ENCODE measurements around the gene RRAGD. TPM values are rescaled to one million over a fixed set of nuclear protein-coding genes. Genes with fewer than 3 reads are reported as not detected.

RRAGD gene
- total and polyA plus RNA-seq, 4 donors = 4.7 to 6.7 (median 5.6) TPM

- TF ChIP-seq ATF3 (IDR thresholded peaks at IDR 0.05) (no peak), CTCF (IDR thresholded peaks at IDR 0.05; ENCODE audit: low read depth, low read length, missing input control) (no peak), HNF4G (IDR thresholded peaks at IDR 0.05) (no peak), NR2F2 (IDR thresholded peaks at IDR 0.05) (no peak), FOXA2 (IDR thresholded peaks at IDR 0.05) (no peak), YY1 (IDR thresholded peaks at IDR 0.05) (no peak), JUND (IDR thresholded peaks at IDR 0.05) (no peak), FOXA1 (IDR thresholded peaks at IDR 0.05) (no peak), RXRA (IDR thresholded peaks at IDR 0.05) (no peak), HNF4A (conservative IDR thresholded peaks at IDR 0.05) (no peak)
Measured at GRCh38 chr6:89355511-89356194, 56.4 kb downstream of the RRAGD start (continued).

DNA sequence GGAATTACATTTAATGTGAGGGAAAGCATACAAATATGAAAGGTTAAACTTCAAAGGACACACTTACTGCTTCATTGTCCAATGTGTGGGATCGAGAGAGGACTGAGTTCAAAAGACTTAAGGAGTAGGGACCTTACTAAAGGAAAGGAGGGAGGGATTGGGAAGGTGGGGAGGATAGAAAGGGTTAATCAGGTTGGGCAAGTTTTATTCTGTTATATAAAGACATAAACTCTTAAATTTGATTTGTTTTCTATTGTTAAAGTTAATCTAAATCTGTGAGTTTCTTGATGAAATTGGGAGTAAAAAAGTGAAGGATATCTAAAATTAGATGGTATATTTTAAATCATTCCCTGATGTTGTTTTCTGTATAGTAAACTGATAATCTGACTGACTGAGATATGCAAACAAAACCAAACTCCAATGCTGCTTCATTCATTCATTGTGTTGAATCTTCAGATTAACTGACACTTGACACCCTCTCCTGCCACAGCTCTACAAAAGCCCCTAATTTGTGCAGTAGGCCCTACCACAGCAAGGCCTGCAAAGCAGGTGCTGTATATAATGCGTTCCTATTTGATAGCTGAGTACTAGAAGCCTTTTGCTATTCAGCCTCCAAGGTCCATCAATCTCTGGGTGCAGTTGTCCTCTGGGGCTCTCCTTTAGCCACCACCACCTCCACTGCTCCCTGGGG is 58.2 kb downstream of the RRAGD start:
- Histone ChIP-seq H3K27me3 (ENCODE audit: control insufficient read depth in 4 of 4, insufficient read depth in 4 of 4, low read length in 3 of 4) (no peaks in the 10 kb centered on the region), H3K27ac (ENCODE audit: low read depth in 1 of 2, low read length in 2 of 2) (no peak overlapping the region), H3K36me3 (ENCODE audit: control insufficient read depth in 4 of 4, insufficient read depth in 3 of 4, low read depth in 1 of 4, low read length in 3 of 4) (no peaks in the 10 kb centered on the region), H3K9me3 (ENCODE audit: control insufficient read depth in 4 of 4, low read length in 3 of 4) (no peaks in the 10 kb centered on the region), H3K4me1 (ENCODE audit: control insufficient read depth in 4 of 4, insufficient read depth in 4 of 4, low read length in 3 of 4) (peaks cover 5 to 26% (median 10%) of the 10 kb centered on the region in 4 donors), H3K4me3 (ENCODE audit: low read depth in 1 of 3, low read length in 3 of 3) (no peak overlapping the region), H3K9ac (ENCODE audit: low read depth in 1 of 2, low read length in 2 of 2) (no peak overlapping the region)
- TF ChIP-seq ATF3 (IDR thresholded peaks at IDR 0.05) = no peak
- no peak for TF ChIP-seq RAD21 (IDR thresholded peaks at IDR 0.05)
- TF ChIP-seq SP1 (IDR thresholded peaks at IDR 0.05) = no peak
- no peak for TF ChIP-seq FOXA2 (IDR thresholded peaks at IDR 0.05)
- TF ChIP-seq TAF1 (conservative IDR thresholded peaks at IDR 0.05) = no peak
- no peak for TF ChIP-seq EGR1 (IDR thresholded peaks at IDR 0.05; ENCODE audit: low read depth in 2 of 2)
- no peak for TF ChIP-seq JUND (IDR thresholded peaks at IDR 0.05)
- 96% methylated on average over 2 of the region's 2 CpGs for WGBS
- DNase-seq (ENCODE audit: low spot score) = no peak

DNA sequence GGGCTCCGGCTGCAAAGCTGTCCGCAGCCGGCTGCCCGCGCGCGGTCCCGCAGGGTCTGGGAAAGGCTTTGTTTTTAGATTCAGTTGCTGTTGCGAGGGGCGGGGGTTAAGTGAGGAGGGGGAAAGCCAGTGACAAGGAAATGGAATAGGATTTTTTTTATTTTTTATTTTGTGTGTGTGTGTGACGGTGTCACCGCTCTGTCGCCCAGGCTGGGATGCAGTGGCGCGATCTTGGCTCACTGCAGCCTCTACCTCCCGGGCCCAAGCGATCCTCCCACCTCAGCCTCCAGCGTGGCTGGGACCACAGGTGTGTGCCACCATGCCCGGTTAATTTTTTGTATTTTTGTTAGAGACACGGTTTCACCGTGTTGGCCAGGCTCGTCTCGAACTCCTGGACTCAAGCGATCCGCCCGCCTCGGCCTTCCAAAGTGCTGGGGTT is 58.9 kb downstream of the RRAGD start:
- Histone ChIP-seq H3K27me3 (ENCODE audit: control insufficient read depth in 4 of 4, insufficient read depth in 4 of 4, low read length in 3 of 4) (no peaks in the 10 kb centered on the region), H3K27ac (ENCODE audit: low read depth in 1 of 2, low read length in 2 of 2) (peak overlapping the region; percentile 97 to 98), H3K4me3 (ENCODE audit: low read depth in 1 of 3, low read length in 3 of 3) (peak overlapping the region; percentile 22 to 92 (median 54)), H3K9me3 (ENCODE audit: control insufficient read depth in 4 of 4, low read length in 3 of 4) (no peaks in the 10 kb centered on the region), H3K9ac (ENCODE audit: low read depth in 1 of 2, low read length in 2 of 2) (peak overlapping the region; percentile 75 to 94), H3K36me3 (ENCODE audit: control insufficient read depth in 4 of 4, insufficient read depth in 3 of 4, low read depth in 1 of 4, low read length in 3 of 4) (no peaks in the 10 kb centered on the region), H3K4me1 (ENCODE audit: control insufficient read depth in 4 of 4, insufficient read depth in 4 of 4, low read length in 3 of 4) (peaks cover 8 to 31% (median 14%) of the 10 kb centered on the region in 4 donors)
- DNase-seq (ENCODE audit: low spot score) = no peak
- no peak for TF ChIP-seq RAD21 (IDR thresholded peaks at IDR 0.05)
- WGBS = 53% methylated on average over 27 of the region's 27 CpGs

Data from liver (tissue), 9 donors.